HG02884 (cell line): Measurements from ENCODE around the gene MOGAT2.

ENCODE experiments used
- ATAC-seq: cut with Tn5 transposase; IDR thresholded peaks from one replicate; pipeline ENCODE4 v1.9.1; 2021; ENCODE audit warnings: mild to moderate bottlenecking, moderate library complexity; ENCODE audit not compliant: unreplicated experiment

MOGAT2 gene

GRCh38 chr11:75777461-75778110, 59.9 kb downstream of the MOGAT2 start:
- ATAC-seq, result no peak

DNA sequence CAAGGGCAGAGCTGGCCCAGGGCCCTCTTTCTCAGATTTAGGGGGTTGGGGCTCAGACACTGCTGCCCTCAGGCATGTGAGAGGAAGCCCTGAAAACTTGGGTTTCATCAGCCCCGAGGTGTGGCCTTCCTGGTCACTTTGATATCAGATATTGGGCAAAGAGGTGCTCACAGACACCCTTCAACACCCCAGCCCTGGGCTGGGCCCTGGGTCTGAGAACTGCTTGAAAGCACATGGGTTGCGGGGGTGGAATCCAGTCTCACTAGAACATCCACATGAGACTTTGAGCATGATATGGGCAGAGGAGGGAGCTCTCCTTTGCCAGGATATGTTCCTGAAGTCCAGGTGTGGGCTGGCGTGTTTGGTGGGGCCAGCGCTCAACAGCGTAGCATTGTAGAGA, 61.3 kb downstream of the MOGAT2 start:
- ATAC-seq, result no peak

GRCh38 chr11:75779960-75780359, 62.3 kb downstream of the MOGAT2 start:
- no peak for ATAC-seq

- ATAC-seq, result no peak
Measured at GRCh38 chr11:75780888-75781287, 63.2 kb downstream of the MOGAT2 start.

GRCh38 chr11:75781296-75781695, 63.7 kb downstream of the MOGAT2 start:
- ATAC-seq, result no peak

DNA sequence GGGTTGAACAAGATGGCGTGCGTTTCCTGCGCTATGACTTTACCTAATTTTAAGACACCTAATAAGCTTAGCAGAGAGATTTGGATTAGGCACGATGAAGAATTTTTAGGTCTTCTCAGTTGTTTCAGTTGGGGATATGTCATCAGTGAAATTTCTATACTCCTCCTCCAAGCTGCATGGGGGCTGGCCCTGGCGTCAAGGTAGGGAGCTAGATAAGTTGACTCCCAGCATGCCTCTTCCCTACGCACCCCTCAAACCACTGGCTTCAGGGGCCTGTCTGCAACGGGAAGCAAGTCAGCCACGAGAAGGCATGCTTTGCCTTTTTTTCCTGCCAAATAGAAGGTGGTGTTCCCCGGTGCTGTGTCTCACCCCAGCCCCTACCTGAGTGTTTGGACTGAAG, 64.2 kb downstream of the MOGAT2 start:
- ATAC-seq, result no peak
